Measurements from ENCODE around the gene LSP1.
A peak's percentile ranks its signal among the peaks of the same experiment; 100 is the strongest.

Gene LSP1

DNA sequence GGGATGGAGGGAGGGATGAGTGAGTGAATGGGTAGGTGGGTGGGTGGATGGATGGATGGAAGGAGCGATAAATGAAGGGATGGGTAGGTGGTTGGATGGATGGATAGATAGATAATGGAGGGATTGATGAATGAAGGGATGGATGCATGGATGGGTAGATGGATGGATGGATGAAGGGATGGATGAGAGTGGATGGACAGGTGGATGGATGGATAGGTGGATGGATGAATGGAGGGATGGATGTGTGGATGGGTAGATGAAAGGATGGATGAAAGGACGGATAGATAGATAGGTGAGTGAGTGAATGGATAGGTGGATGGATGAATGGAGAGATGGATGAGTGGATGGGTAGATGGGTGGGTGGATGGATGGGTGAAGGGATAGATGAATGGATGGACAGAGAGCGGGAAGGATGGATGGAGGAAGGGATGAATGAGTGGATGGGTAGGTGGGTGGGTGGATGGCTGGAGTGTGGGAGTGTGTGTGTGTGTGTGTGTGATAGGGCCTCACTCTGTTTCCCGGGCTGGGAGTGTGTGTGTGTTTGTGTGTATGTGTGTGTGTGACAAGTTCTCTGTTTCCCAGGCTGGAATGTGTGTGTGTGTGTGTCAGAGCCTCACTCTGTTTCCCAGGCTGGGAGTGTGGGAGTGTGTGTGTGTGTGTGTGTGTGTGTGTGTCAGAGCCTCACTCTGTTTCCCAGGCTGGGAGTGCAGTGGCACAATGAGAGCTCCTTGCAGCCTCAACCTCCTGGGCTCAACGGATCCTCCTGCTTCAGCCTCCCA is 40.9 kb downstream of the LSP1 start:
- no peak for DNase-seq

GRCh38 chr11:1894759-1895158 is 41.9 kb downstream of the LSP1 start:
- DNase-seq: no peak

- DNase-seq: no peak
Observed at GRCh38 chr11:1896468-1896867, 43.6 kb downstream of the LSP1 start.

DNA sequence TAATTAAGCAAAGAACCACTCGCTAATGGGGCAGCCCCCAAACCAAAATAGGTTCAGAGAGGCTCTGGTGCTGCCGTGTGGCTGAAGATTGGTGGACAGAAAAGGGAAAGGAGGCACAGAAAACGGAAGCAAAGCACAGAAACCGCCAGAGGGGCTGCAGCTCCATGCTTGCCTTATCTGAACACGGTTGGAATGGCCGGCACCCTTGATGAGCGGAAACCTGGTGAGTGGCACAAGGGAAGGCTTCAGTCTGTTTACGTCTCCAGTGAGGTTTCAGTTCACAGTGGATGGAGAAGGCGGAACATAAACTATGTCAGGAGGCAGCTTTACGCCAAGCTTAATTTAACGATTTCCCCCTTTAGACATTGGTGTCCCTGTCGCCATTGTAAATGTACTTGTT is 44.0 kb downstream of the LSP1 start:
- no peak for DNase-seq

DNA sequence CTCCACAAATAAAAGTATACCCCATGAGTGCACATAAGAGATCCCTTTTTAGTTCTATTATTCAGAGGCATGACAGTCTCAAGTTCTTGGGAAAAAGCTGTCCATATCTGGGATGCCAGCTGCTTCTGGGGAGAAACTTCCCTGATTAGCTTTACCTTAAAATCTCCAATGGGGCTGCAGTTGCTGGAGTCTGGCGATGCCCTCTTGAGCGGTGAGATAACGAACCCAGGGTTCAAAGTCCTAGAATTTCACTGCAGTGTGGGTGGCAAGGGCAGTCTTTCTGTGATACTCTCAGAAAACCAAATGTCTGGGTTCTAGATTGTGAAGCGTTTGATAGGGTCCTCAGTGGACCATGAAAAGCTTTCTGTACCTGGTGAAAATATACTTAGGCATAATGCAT is 46.2 kb downstream of the LSP1 start:
- DNase-seq: no peak

- DNase-seq: no peak
Observed at GRCh38 chr11:1899686-1900085, 46.8 kb downstream of the LSP1 start.

GRCh38 chr11:1906181-1906580 is 53.3 kb downstream of the LSP1 start:
- DNase-seq: no peak

- DNase-seq: peak; percentile 6
Observed at GRCh38 chr11:1906611-1907423, 53.9 kb downstream of the LSP1 start.

- peak; percentile 3 for DNase-seq
Observed at GRCh38 chr11:1908618-1909017, 55.7 kb downstream of the LSP1 start.

DNA sequence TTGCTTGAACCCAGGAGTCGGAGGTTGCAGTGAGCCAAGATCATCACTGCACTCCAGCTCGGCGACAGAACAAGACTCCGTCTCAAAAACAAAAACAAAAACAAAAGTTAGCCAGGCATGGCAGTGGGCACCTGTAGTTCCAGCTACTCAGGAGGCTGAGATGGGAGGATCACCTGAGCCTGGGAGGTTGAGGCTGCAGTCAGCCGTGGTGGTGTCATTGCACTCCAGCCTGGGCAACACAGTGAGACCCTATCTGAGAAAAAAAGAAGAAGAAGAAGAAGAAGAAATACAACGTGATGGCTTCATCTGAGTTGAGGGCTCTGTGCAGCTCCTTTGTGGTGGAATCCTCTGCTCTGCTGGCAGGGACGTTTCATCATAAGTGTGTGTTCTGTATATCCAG is 56.6 kb downstream of the LSP1 start:
- DNase-seq: peak; percentile 6

DNA sequence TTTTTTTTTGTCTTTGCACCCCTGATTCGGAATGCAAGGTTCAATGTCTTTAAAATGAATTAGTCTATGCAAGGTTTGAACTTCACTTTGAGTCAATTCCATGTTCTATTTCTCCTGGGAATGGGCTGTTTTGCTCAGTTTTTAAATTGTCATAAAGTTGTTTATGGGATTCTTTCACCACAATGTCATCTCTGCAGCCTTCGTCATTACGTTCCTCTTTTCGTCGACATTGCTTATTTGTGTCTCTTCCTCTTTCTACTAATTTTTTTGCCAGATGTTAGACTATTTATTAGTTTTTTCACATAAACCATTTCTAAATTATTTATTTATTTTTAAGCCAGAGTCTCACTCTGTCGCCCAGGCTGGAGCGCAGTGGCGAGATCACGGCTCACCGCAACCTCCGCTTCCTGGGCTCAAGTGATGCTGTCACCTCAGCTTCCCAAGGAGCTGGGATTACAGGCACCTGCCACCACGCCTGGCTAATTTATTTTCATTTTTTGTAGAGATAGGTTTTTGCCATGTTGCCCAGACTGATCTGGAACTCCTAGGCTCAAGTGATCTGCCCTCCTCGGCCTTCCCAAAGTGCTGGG is 59.5 kb downstream of the LSP1 start:
- no peak for DNase-seq

- no peak for DNase-seq
Observed at GRCh38 chr11:1913271-1914060, 60.6 kb downstream of the LSP1 start.

DNA sequence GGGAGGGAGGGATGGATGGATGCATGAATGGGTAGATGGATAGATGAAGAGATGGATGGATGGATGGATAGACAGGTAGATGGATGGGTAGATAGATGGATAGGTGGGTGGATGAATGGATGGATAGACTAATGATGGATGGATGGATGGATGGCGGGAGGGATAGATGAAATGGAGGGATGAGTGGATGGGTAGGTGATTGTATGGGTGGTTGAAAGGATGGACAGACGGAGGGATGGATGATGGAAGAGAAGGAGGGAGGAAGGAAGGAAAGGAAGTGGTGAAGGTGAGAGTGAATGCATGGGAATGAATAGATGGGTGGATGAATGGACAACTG is 62.9 kb downstream of the LSP1 start:
- peak; percentile 9 for DNase-seq

DNA sequence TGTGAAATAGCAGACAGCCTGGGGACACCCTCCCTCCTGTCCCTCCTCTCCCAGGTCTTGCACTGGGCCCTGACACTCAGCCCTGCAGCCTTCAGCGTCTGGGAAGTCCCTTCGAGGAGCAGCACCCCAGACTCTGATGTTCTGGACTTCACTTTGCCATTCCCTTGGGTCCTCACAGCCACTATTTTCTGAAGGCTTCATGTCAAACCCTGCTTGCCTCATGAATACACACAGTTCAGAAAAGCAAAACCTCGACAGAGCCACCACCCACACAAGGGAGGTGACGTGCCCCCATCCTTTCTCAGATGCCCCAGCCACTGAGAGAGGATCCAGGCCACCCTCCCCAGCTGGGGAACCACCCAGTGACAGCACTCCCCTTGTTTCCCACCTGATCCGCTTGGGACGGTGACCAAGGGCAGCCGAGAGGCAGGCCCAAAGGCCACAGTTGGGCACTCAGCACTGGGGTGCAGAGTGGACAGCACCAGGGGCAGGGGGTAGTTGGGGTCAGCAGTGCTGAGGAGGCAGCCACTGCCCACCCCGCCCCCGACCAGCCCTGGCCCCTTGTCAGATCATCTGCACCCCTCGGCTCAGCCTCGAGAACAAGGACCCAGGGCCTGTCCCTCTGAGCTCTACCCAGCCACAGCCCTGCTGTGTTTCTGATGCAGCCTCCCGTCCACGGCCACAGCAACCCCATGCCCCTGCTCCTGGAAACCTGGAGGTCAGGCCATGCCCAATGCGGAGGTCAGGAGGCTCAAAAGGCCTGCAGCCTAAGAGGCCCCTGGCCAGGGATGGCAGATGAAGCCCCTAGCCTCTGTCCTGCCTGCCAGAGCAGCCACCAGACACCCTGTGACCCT is 63.5 kb downstream of the LSP1 start:
- no peak for DNase-seq

DNA sequence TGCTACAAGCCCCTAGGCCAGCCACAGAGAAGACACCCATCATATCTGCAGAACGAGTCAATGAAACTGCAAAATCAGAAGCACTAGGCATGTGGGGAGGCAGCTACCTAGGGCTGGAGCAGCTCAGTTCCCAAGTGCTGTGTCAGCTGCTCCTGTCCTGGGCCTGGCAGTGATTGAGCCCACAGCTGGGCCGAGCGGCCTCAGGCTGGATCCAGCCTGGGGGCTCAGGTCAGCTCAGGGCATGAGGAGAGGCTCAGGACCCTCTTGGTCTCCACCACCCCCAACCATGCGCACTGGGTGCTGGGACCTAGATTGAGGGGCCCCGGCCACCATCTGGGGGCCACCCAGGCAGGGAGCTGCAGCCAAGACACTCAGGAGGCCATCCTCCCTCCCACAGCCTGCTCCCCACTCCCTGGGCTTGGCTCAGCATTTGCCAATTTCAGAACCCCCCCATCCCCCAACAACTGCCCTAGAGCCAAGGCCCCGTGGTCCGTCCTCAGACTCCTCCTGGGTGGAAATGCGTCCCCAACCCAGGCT is 64.2 kb downstream of the LSP1 start:
- peak; percentile 15 for DNase-seq

DNA sequence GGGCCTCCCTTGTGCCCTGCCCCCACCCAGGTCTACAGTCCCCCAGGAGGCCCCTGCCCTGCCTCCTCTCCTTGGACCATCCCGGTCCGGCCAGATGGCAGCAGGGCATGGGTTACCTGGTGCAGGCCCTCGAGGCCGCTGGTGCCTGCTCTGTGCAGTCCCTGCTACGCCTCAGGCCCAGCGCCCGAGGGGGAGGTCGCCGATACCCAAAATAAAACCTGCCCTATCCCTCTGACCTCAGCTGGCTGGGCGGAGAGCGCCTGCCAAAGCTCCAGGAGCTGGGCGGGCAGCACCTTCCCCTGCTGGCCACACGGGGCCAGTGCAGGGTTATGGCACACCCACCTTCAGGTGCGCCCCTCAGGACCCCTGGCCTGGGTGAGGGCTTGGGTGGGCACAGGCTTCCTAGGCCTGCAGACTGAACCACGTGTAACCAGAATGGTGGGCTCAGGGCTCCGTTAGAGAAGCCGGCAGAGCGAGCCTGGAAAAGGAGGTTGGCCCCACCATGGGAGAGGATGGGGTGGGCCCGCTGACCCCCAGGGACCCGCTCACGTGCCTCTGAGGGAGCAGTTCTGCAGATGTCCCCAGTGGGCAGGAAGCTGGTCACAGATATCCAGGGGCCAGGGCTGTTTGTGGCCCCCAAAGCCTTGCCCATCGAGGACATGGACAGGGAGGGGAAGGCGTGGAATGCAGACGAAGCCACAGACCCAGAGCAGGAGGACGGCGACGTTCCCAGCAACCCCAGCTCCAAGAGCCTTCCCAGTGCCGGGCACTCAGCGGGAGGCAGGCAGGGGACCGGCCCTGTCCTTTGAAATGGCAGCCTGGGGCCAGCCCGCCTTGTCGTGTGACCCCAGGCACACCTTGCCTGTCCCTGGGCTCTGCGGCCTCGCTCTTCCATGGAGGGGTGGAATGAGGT is 64.9 kb downstream of the LSP1 start:
- DNase-seq: peak; percentile 16

DNA sequence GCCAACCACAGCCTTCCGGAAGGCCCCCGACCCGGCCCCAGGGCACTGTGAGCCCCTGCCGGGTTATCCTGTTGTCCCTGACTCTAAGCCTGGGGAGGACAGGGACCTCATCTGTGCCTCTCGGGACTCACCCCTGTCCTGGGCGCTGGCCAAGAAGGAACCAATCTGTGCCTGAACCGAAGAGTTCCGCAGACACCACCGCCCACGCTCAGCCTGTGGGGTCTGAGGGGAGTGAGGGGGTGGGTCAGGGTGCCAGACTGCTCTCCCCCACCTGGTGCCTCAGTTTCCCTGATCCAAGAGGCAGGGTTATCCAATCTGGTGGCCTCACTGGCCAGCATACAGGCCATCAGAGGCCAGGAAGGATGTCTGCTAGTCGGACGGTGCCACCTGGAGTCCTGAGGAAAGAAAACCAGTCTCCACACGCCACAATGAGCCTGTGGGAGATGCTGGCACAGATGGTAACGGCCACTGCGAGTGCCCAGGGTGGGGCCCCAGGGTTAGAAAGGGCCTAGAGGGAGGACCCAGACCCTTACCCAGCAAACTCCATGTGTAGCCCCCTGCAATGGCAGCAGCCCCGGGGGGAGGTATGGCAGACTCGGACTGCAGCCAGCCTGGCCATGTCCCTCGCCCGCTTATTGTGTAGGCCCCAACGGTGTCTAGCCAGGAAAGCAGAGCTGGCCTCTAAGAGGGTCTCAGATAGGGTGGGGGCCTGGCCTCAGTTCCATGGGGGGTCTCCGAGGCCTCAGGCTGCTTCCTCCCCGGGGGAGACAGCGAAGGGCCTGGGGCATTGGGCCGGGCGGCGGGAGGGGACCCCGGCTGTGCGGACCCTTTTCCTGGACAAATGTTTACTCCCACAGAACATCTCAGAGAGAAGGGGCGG is 65.8 kb downstream of the LSP1 start:
- no peak for DNase-seq

- no peak for DNase-seq
Observed at GRCh38 chr11:1919391-1920127, 66.7 kb downstream of the LSP1 start, which contains the start of gene TNNT3. TSS of gene TNNT3 (plus strand) at chr11:1919703. CDS start at chr11:1922875, 3,172 bp downstream.
